ENCODE results near the gene GATA2.

Gene GATA2

GRCh38 chr3:128459461-128459820, 33.6 kb downstream of the GATA2 start:
- Histone ChIP-seq H3K36me3 (ENCODE audit: insufficient read depth, insufficient read length, low read length) (no peaks in the 10 kb centered on the region), H3K4me1 (ENCODE audit: insufficient read depth, insufficient read length) (peaks cover 8% of the 10 kb centered on the region), H3K9me3 (ENCODE audit: insufficient read depth, low read length) (no peaks in the 10 kb centered on the region), H3K4me3 (ENCODE audit: insufficient read length, low read depth) (no peak overlapping the region), H3K27me3 (ENCODE audit: insufficient read depth, insufficient read length) (peaks cover 35% of the 10 kb centered on the region), H3K9ac (ENCODE audit: insufficient read length, low read depth) (peak overlapping the region; percentile 39)
- TF ChIP-seq ZNF274 (IDR thresholded peaks at IDR 0.05; ENCODE audit: low read depth, low read length): no peak
- no peak for TF ChIP-seq YY1 (IDR thresholded peaks at IDR 0.05; ENCODE audit: insufficient read depth, insufficient read length)
- TF ChIP-seq SUZ12 (IDR thresholded peaks at IDR 0.05; ENCODE audit: extremely low read depth, insufficient read depth, insufficient read length): no peak
- no peak for DNase-seq (ENCODE audit: low read depth, low spot score)

- H3K4me3 ChIP-seq (ENCODE audit: insufficient read length, low read depth): no peak overlapping the region
- no peaks in the 10 kb centered on the region for H3K36me3 ChIP-seq (ENCODE audit: insufficient read depth, insufficient read length, low read length)
- DNase-seq (ENCODE audit: low read depth, low spot score): no peak
- peaks cover 29% of the 10 kb centered on the region for H3K27me3 ChIP-seq (ENCODE audit: insufficient read depth, insufficient read length)
- H3K9ac ChIP-seq (ENCODE audit: insufficient read length, low read depth): peak overlapping the region; percentile 44
- H3K4me1 ChIP-seq (ENCODE audit: insufficient read depth, insufficient read length): peaks cover 8% of the 10 kb centered on the region
- TF ChIP-seq ZNF274 (IDR thresholded peaks at IDR 0.05; ENCODE audit: low read depth, low read length): no peak
- TF ChIP-seq SUZ12 (IDR thresholded peaks at IDR 0.05; ENCODE audit: extremely low read depth, insufficient read depth, insufficient read length): no peak
- no peak for TF ChIP-seq YY1 (IDR thresholded peaks at IDR 0.05; ENCODE audit: insufficient read depth, insufficient read length)
- H3K9me3 ChIP-seq (ENCODE audit: insufficient read depth, low read length): no peaks in the 10 kb centered on the region
These were observed 34.1 kb downstream of the GATA2 start for GRCh38 chr3:128458746-128459460.

GRCh38 chr3:128457937-128458336, 35.1 kb downstream of the GATA2 start:
- no peak for TF ChIP-seq ZNF274 (IDR thresholded peaks at IDR 0.05; ENCODE audit: low read depth, low read length)
- TF ChIP-seq YY1 (IDR thresholded peaks at IDR 0.05; ENCODE audit: insufficient read depth, insufficient read length): no peak
- no peak for TF ChIP-seq SUZ12 (IDR thresholded peaks at IDR 0.05; ENCODE audit: extremely low read depth, insufficient read depth, insufficient read length)
- no peaks in the 10 kb centered on the region for H3K36me3 ChIP-seq (ENCODE audit: insufficient read depth, insufficient read length, low read length)
- peaks cover 25% of the 10 kb centered on the region for H3K27me3 ChIP-seq (ENCODE audit: insufficient read depth, insufficient read length)
- no peaks in the 10 kb centered on the region for H3K9me3 ChIP-seq (ENCODE audit: insufficient read depth, low read length)
- no peak overlapping the region for H3K9ac ChIP-seq (ENCODE audit: insufficient read length, low read depth)
- no peak for DNase-seq (ENCODE audit: low read depth, low spot score)
- no peak overlapping the region for H3K4me3 ChIP-seq (ENCODE audit: insufficient read length, low read depth)
- peaks cover 8% of the 10 kb centered on the region for H3K4me1 ChIP-seq (ENCODE audit: insufficient read depth, insufficient read length)

GRCh38 chr3:128456776-128457715, 36.0 kb downstream of the GATA2 start:
- no peak overlapping the region for H3K9ac ChIP-seq (ENCODE audit: insufficient read length, low read depth)
- H3K4me3 ChIP-seq (ENCODE audit: insufficient read length, low read depth): no peak overlapping the region
- H3K9me3 ChIP-seq (ENCODE audit: insufficient read depth, low read length): no peaks in the 10 kb centered on the region
- H3K4me1 ChIP-seq (ENCODE audit: insufficient read depth, insufficient read length): peaks cover 8% of the 10 kb centered on the region
- DNase-seq (ENCODE audit: low read depth, low spot score): no peak
- H3K27me3 ChIP-seq (ENCODE audit: insufficient read depth, insufficient read length): peaks cover 25% of the 10 kb centered on the region
- no peaks in the 10 kb centered on the region for H3K36me3 ChIP-seq (ENCODE audit: insufficient read depth, insufficient read length, low read length)
- no peak for TF ChIP-seq SUZ12 (IDR thresholded peaks at IDR 0.05; ENCODE audit: extremely low read depth, insufficient read depth, insufficient read length)
- no peak for TF ChIP-seq ZNF274 (IDR thresholded peaks at IDR 0.05; ENCODE audit: low read depth, low read length)
- TF ChIP-seq YY1 (IDR thresholded peaks at IDR 0.05; ENCODE audit: insufficient read depth, insufficient read length): no peak

- H3K4me3 ChIP-seq (ENCODE audit: insufficient read length, low read depth): no peak overlapping the region
These were observed 36.9 kb downstream of the GATA2 start for GRCh38 chr3:128455786-128456748.

GRCh38 chr3:128455116-128455515, 37.9 kb downstream of the GATA2 start:
- H3K36me3 ChIP-seq (ENCODE audit: insufficient read depth, insufficient read length, low read length): no peaks in the 10 kb centered on the region
- H3K4me1 ChIP-seq (ENCODE audit: insufficient read depth, insufficient read length): peaks cover 8% of the 10 kb centered on the region
- TF ChIP-seq ZNF274 (IDR thresholded peaks at IDR 0.05; ENCODE audit: low read depth, low read length) (no peak), SUZ12 (IDR thresholded peaks at IDR 0.05; ENCODE audit: extremely low read depth, insufficient read depth, insufficient read length) (no peak), YY1 (IDR thresholded peaks at IDR 0.05; ENCODE audit: insufficient read depth, insufficient read length) (no peak)
- no peak overlapping the region for H3K9ac ChIP-seq (ENCODE audit: insufficient read length, low read depth)
- peaks cover 29% of the 10 kb centered on the region for H3K27me3 ChIP-seq (ENCODE audit: insufficient read depth, insufficient read length)
- DNase-seq (ENCODE audit: low read depth, low spot score): no peak
- no peak overlapping the region for H3K4me3 ChIP-seq (ENCODE audit: insufficient read length, low read depth)
- H3K9me3 ChIP-seq (ENCODE audit: insufficient read depth, low read length): no peaks in the 10 kb centered on the region

More at GRCh38 chr3:128455786-128456748, 36.9 kb downstream of the GATA2 start:
- no peak for DNase-seq (ENCODE audit: low read depth, low spot score)
- Histone ChIP-seq H3K27me3 (ENCODE audit: insufficient read depth, insufficient read length) (peaks cover 31% of the 10 kb centered on the region), H3K36me3 (ENCODE audit: insufficient read depth, insufficient read length, low read length) (no peaks in the 10 kb centered on the region), H3K4me1 (ENCODE audit: insufficient read depth, insufficient read length) (peaks cover 8% of the 10 kb centered on the region), H3K9ac (ENCODE audit: insufficient read length, low read depth) (no peak overlapping the region), H3K9me3 (ENCODE audit: insufficient read depth, low read length) (no peaks in the 10 kb centered on the region)
- TF ChIP-seq ZNF274 (IDR thresholded peaks at IDR 0.05; ENCODE audit: low read depth, low read length) (no peak), YY1 (IDR thresholded peaks at IDR 0.05; ENCODE audit: insufficient read depth, insufficient read length) (no peak), SUZ12 (IDR thresholded peaks at IDR 0.05; ENCODE audit: extremely low read depth, insufficient read depth, insufficient read length) (no peak)
